ENCODE data around the gene ATP8B3. TPM values are rescaled to one million over a fixed set of nuclear protein-coding genes. Genes with fewer than 3 reads are reported as not detected.

Gene ATP8B3
- polyA plus RNA-seq, 2 of the 4 experiments (the other 2 are of a cell fraction) = 2.7 to 3.9 TPM

Other genes with a start within 250 kb of the ATP8B3 start
- gene MEX3D, start 244.0 kb downstream of the ATP8B3 start, polyA plus RNA-seq (2011; rRNA removed) = 1.4 and 2.1 TPM in 2 replicates
- 6.6 to 7.5 TPM (median 7.1 TPM) in 3 replicates for gene MEX3D, start 244.0 kb downstream of the ATP8B3 start, polyA plus RNA-seq (2017; fragmentation: RNase III; extraction: RNeasy Plus Mini Kit Qiagen cat#74134 plus additional on column Dnase treatment)
- gene MBD3, start 219.4 kb downstream of the ATP8B3 start, polyA plus RNA-seq (2011; rRNA removed) = 22.7 and 23.3 TPM in 2 replicates
- 35.1 to 41.4 TPM (median 39.2 TPM) in 3 replicates for gene MBD3, start 219.4 kb downstream of the ATP8B3 start, polyA plus RNA-seq (2017; fragmentation: RNase III; extraction: RNeasy Plus Mini Kit Qiagen cat#74134 plus additional on column Dnase treatment)
- gene UQCR11, start 206.8 kb downstream of the ATP8B3 start, polyA plus RNA-seq (2011; rRNA removed) = 111 and 136 TPM in 2 replicates
- 152 to 167 TPM (median 159 TPM) in 3 replicates for gene UQCR11, start 206.8 kb downstream of the ATP8B3 start, polyA plus RNA-seq (2017; fragmentation: RNase III; extraction: RNeasy Plus Mini Kit Qiagen cat#74134 plus additional on column Dnase treatment)
- 21.3 and 25.6 TPM in 2 replicates for gene TCF3, start 159.7 kb downstream of the ATP8B3 start, polyA plus RNA-seq (2011; rRNA removed)
- 49.5 to 55.9 TPM (median 52.6 TPM) in 3 replicates for gene TCF3, start 159.7 kb downstream of the ATP8B3 start, polyA plus RNA-seq (2017; fragmentation: RNase III; extraction: RNeasy Plus Mini Kit Qiagen cat#74134 plus additional on column Dnase treatment)
- not detected in 2 replicates for gene ONECUT3, start 58.8 kb downstream of the ATP8B3 start, polyA plus RNA-seq (2011; rRNA removed)
- gene ONECUT3, start 58.8 kb downstream of the ATP8B3 start, polyA plus RNA-seq (2017; fragmentation: RNase III; extraction: RNeasy Plus Mini Kit Qiagen cat#74134 plus additional on column Dnase treatment) = 0.01 TPM in 1 of 3 replicates, not detected in the others
- 5.6 and 7.3 TPM in 2 replicates for gene REXO1, start 36.2 kb upstream of the ATP8B3 start, polyA plus RNA-seq (2011; rRNA removed)
- 13.8 to 15.6 TPM (median 14.5 TPM) in 3 replicates for gene REXO1, start 36.2 kb upstream of the ATP8B3 start, polyA plus RNA-seq (2017; fragmentation: RNase III; extraction: RNeasy Plus Mini Kit Qiagen cat#74134 plus additional on column Dnase treatment)
- gene KLF16, start 51.3 kb upstream of the ATP8B3 start, polyA plus RNA-seq (2011; rRNA removed) = 4.1 and 5.8 TPM in 2 replicates
- 23.9 to 28.0 TPM (median 25.7 TPM) in 3 replicates for gene KLF16, start 51.3 kb upstream of the ATP8B3 start, polyA plus RNA-seq (2017; fragmentation: RNase III; extraction: RNeasy Plus Mini Kit Qiagen cat#74134 plus additional on column Dnase treatment)
- gene ABHD17A, start 73.2 kb upstream of the ATP8B3 start, polyA plus RNA-seq (2011; rRNA removed) = 12.8 and 14.8 TPM in 2 replicates
- 20.9 to 23.1 TPM (median 21.7 TPM) in 3 replicates for gene ABHD17A, start 73.2 kb upstream of the ATP8B3 start, polyA plus RNA-seq (2017; fragmentation: RNase III; extraction: RNeasy Plus Mini Kit Qiagen cat#74134 plus additional on column Dnase treatment)
- 0.65 and 0.66 TPM in 2 replicates for gene ADAT3, start 93.1 kb upstream of the ATP8B3 start, polyA plus RNA-seq (2011; rRNA removed)
- gene ADAT3, start 93.1 kb upstream of the ATP8B3 start, polyA plus RNA-seq (2017; fragmentation: RNase III; extraction: RNeasy Plus Mini Kit Qiagen cat#74134 plus additional on column Dnase treatment) = 4.2 to 5.6 TPM (median 5.3 TPM) in 3 replicates
- gene SCAMP4, start 93.1 kb upstream of the ATP8B3 start, polyA plus RNA-seq (2011; rRNA removed) = 7.6 and 11.9 TPM in 2 replicates
- gene SCAMP4, start 93.1 kb upstream of the ATP8B3 start, polyA plus RNA-seq (2017; fragmentation: RNase III; extraction: RNeasy Plus Mini Kit Qiagen cat#74134 plus additional on column Dnase treatment) = 60.9 to 63.4 TPM (median 63.0 TPM) in 3 replicates
- 14.4 and 15.5 TPM in 2 replicates for gene CSNK1G2, start 128.9 kb upstream of the ATP8B3 start, polyA plus RNA-seq (2011; rRNA removed)
- 36.9 to 43.7 TPM (median 42.0 TPM) in 3 replicates for gene CSNK1G2, start 128.9 kb upstream of the ATP8B3 start, polyA plus RNA-seq (2017; fragmentation: RNase III; extraction: RNeasy Plus Mini Kit Qiagen cat#74134 plus additional on column Dnase treatment)
- gene BTBD2, start 203.4 kb upstream of the ATP8B3 start, polyA plus RNA-seq (2011; rRNA removed) = 16.3 and 19.0 TPM in 2 replicates
- 26.7 to 32.7 TPM (median 29.6 TPM) in 3 replicates for gene BTBD2, start 203.4 kb upstream of the ATP8B3 start, polyA plus RNA-seq (2017; fragmentation: RNase III; extraction: RNeasy Plus Mini Kit Qiagen cat#74134 plus additional on column Dnase treatment)
- 56.7 and 58.4 TPM in 2 replicates for gene MKNK2, start 239.0 kb upstream of the ATP8B3 start, polyA plus RNA-seq (2011; rRNA removed)
- gene MKNK2, start 239.0 kb upstream of the ATP8B3 start, polyA plus RNA-seq (2017; fragmentation: RNase III; extraction: RNeasy Plus Mini Kit Qiagen cat#74134 plus additional on column Dnase treatment) = 38.8 to 55.4 TPM (median 48.3 TPM) in 3 replicates